ENCODE measurements around the gene P2RX2.

The P2RX2 gene

GRCh38 chr12:132603240-132604150 lies 15.1 kb upstream of the P2RX2 start:
- no peak for DNase-seq

GRCh38 chr12:132604151-132604618 lies 14.4 kb upstream of the P2RX2 start:
- no peak for DNase-seq

GRCh38 chr12:132604668-132605441 lies 13.7 kb upstream of the P2RX2 start:
- no peak for DNase-seq

- DNase-seq: no peak
Measured at GRCh38 chr12:132605892-132606291, 12.7 kb upstream of the P2RX2 start.

GRCh38 chr12:132606466-132606865 lies 12.1 kb upstream of the P2RX2 start:
- no peak for DNase-seq

- DNase-seq: no peak
Measured at GRCh38 chr12:132606927-132607326, 11.6 kb upstream of the P2RX2 start.

- no peak for DNase-seq
Measured at GRCh38 chr12:132608231-132609171, 10.1 kb upstream of the P2RX2 start.

GRCh38 chr12:132610051-132610759 lies 8.4 kb upstream of the P2RX2 start, which contains the start of gene LRCOL1:
Gene LRCOL1 (minus strand): TSS chr12:132610582. CDS start chr12:132606251, 4,331 bp downstream.
- peak; percentile 66 for DNase-seq

GRCh38 chr12:132610866-132611602 lies 7.5 kb upstream of the P2RX2 start:
- DNase-seq: no peak

- DNase-seq: no peak
Measured at GRCh38 chr12:132611620-132612019, 7.0 kb upstream of the P2RX2 start.

GRCh38 chr12:132614029-132614428 lies 4.5 kb upstream of the P2RX2 start:
- no peak for DNase-seq

GRCh38 chr12:132614861-132615578 lies 3.6 kb upstream of the P2RX2 start:
- peak; percentile 77 for DNase-seq

- DNase-seq: no peak
Measured at GRCh38 chr12:132615579-132616038, 3.0 kb upstream of the P2RX2 start.

GRCh38 chr12:132617135-132617701 lies 1.4 kb upstream of the P2RX2 start:
- no peak for DNase-seq

- DNase-seq: no peak
Measured at GRCh38 chr12:132617822-132618682, 524 bp upstream of the P2RX2 start.

GRCh38 chr12:132619071-132619385 lies 452 bp downstream of the P2RX2 start:
- DNase-seq: no peak

GRCh38 chr12:132619386-132620112 lies 973 bp downstream of the P2RX2 start:
- DNase-seq: no peak

All from fibroblast of skin of back (primary cell).